GM12892 (cell line): ENCODE data around the gene GAS7.

ENCODE experiments used
- DNase-seq: peaks from one replicate; pipeline ENCODE4 v3.0.0; 2011; ENCODE audit not compliant: insufficient read length
- FAIRE-seq: peaks from 2 replicates; lab custom pipeline; 2011; peaks lifted over from hg19 to GRCh38; lab: Jason Lieb, UNC
- POLR2A ChIP-seq: IDR thresholded peaks from 2 replicates; pipeline ENCODE4 v1.6.1; 2011; ENCODE audit warnings: low read depth, low read length, control low read depth
- POLR2AphosphoS5 ChIP-seq: IDR thresholded peaks from 2 replicates; pipeline ENCODE4 v1.6.1; 2011; ENCODE audit warnings: low read depth, low read length, control low read depth
- TAF1 ChIP-seq: IDR thresholded peaks from 2 replicates; pipeline ENCODE4 v1.6.1; 2011; ENCODE audit warnings: low read depth, mild to moderate bottlenecking, control low read depth, low read length, borderline replicate concordance

GAS7 gene

DNA sequence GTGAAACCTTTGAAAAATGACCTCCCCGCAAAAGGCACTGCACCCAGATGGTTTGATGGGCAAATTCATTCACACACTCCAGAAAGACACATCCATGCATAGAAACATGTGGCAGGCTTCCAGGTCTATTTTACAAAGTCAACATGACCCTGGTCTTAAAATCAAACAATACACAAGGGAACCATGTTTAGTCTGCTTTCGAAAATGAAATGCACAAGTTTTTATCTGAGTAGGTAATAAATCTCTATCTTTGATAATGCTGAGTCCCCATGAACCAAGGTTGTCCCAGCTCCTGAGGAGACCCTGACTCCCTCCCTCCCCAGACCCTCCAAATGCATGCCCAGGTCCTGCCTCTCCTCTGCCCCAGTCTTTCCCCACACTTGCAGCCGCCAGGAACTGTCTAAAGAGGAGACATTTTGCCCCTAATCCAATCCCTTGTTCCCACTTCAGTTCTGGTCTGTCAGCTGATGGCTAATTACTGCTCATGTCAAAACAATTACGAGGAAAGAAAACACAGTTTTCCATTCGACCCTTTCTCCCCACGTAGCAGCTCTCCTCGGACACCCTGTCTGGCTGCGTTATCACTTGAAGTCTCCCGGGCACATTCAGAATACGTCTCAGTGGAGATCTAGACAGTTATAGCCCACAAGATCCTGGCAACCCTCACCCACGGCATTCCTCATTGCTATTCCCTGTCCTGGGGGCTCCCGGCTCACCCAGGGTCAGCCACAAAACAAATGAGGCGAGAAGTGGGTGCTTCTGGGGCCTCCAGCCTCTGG, 224.5 kb downstream of the GAS7 start:
- FAIRE-seq: no peak
- TF ChIP-seq POLR2AphosphoS5 (no peak), TAF1 (no peak), POLR2A (no peak)
- DNase-seq: no peak

DNA sequence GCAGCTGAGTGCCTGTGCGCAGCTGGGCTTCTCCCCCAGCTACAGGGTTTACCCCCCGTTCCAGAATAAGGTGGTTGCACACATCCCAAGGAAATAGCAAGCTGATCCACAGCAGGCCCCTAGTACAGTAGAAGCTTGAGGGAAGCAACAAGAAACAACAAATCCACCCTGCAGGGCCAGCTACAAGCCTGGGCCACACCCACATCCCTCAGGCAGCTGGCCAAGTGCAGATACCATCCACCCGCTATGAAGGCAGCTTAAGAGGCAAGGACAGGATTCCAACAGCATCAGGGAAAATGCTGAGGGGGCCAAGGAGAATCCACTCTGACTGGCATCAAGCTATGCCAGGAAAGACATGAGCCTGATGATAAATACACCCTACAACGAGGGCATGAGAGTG, 226.4 kb downstream of the GAS7 start:
- TF ChIP-seq POLR2A (no peak), POLR2AphosphoS5 (no peak), TAF1 (no peak)
- DNase-seq (no peak), FAIRE-seq (no peak)

DNA sequence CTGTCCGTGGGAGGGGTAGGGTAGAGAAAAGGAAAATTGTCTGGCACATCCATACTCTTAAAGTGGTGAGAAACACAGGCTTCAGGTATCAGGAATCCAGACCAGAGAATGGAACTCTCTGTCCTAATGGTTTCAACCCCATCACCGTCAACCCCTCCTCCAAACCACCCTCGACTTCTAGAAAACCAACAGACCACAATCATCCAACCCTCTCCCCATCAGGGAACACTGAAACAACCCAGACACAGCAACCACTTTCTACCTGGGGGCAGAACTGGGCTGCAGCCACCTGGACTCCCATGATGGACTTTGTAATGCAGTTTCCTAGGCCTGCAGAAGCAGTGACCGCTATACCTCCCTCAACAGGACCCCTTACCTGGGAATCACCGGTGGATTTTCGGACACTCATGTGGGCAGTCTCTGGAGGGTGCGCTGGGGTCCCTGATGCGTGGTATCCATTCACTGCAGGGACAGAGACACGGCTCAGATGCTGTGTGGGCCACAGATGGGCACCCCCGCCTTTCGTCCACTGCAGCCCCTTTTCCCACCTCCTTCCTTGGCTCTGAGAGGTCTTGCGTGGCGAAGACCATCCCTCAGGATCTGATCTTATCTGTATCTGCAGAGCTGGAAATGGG, 229.0 kb downstream of the GAS7 start:
- FAIRE-seq (peak; percentile 36), DNase-seq (no peak)
- TF ChIP-seq TAF1: no peak

DNA sequence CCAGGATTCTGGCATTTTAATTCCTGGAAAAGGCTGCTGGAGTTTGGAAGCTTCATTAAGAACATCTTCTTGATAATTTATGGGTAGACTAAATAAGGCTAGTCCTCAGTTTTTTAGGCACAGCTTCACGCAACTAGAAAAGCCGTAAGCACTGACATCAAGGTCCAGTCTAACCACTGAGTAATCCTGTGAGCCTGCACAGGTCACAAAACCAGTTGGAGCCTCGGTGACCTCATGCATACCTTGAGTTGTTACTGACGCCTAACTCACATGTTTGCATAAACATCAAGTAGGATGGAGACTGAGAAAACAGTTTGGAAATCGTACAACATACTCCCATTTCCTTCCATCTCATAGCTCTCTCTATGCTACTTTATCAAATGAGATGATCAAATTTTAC, 229.5 kb downstream of the GAS7 start:
- DNase-seq: no peak
- TF ChIP-seq POLR2AphosphoS5 (no peak), TAF1 (no peak), POLR2A (no peak)
- peak; percentile 9 for FAIRE-seq

DNA sequence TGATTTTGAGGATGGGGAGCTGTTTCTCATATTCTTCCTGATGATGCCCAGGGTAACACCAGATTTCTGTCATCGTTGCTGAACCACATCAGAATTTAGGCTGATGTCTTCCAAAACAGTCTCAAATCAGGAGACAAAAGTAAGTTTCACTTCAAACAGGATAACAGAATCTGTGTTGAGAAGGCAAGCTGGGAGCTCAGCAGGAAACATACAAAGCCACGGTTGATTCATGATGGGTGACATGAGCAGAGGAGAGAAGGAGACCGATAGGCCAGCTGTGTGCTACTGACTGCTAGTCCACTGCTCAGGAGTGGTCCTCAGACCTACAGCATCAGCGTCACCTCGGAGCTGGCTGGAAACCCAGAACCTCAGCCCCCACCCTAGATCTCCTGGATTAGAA, 230.4 kb downstream of the GAS7 start:
- no peak for DNase-seq
- TF ChIP-seq POLR2A (no peak), TAF1 (no peak), POLR2AphosphoS5 (no peak)
- no peak for FAIRE-seq

- DNase-seq (peak; percentile 65), FAIRE-seq (peak; percentile 54)
- no peak for TF ChIP-seq POLR2A
- no peak for TF ChIP-seq POLR2AphosphoS5
- no peak for TF ChIP-seq TAF1
Measured at GRCh38 chr17:9959377-9959981, 238.9 kb downstream of the GAS7 start.

- TF ChIP-seq TAF1: no peak
- TF ChIP-seq POLR2A: no peak
- TF ChIP-seq POLR2AphosphoS5: no peak
- DNase-seq (no peak), FAIRE-seq (no peak)
Measured at GRCh38 chr17:9958586-9959281, 239.7 kb downstream of the GAS7 start.

DNA sequence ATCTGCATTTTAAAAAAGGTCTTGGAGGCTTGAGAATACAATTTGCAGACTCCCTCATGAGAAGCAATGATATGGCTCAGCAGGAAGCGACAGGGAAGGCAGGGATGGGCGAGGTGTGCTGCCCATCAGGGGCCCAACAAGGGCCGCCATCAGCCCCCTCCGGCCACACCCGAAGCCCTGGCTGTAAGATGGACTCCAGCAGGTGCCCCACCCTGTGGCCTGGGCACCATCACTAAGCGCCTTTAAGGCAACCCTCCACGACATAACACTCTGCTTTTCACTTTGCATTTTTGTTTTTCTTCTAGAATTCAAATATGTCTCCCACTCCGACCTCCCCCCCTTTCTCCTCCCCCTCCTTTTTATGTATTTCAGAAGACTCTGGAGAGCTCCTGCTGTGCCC, 241.2 kb downstream of the GAS7 start:
- DNase-seq: no peak
- TF ChIP-seq POLR2A (no peak), POLR2AphosphoS5 (no peak), TAF1 (no peak)
- no peak for FAIRE-seq

DNA sequence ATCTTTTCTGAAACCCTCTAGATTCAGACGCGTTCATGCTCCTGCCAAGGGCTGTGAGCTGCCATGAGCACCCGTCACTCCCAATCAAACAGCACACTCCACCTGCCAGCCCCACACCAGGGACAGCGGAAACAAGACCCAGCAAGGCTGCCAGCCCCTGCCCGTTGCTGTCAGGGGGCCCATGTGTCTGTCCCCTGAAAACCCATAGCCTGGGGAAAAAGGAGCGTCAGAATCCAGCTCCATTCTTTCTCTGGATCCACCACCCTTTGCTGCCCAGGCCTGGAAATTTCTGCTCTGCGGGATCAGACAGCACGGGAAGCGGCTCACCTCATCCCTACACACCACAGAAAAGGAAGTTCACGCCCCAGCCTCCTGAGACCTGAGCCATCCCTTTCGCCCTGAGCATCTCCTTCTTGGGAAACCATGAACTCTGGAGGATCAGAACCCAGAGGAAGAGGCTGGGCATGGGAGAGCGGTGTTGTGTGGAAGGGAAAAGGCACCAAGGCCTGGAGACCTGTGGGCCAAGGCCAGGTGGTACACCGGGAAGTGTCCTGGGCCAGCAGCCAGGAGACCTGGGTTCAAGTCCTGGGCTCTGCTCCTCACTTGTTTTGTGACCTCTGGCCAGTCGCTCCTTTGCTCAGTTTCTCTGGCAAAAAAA, 241.8 kb downstream of the GAS7 start:
- FAIRE-seq: no peak
- no peak for DNase-seq
- no peak for TF ChIP-seq TAF1
- TF ChIP-seq POLR2AphosphoS5: no peak
- no peak for TF ChIP-seq POLR2A

DNA sequence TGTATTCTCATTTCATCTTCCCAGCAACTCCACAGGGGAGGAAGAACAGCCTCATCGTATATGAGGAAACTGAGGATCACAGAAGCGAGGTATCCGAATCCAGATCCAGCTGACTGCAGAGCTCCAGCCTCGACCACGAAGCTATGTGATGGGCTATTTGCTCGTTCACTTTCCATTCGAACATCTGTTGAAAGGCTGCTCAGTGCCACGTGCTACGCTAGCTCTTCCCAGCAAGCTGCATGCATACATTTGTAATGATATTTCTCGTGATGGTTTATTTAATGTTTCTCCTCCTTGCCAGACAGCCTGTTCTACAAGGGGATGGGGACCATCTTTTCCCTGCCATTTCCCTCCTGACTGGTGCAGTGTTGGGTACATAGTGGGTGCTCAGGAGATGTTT, 244.9 kb downstream of the GAS7 start:
- no peak for TF ChIP-seq POLR2AphosphoS5
- TF ChIP-seq POLR2A: no peak
- no peak for TF ChIP-seq TAF1
- no peak for DNase-seq
- FAIRE-seq: no peak

GRCh38 chr17:9951803-9952202, 246.6 kb downstream of the GAS7 start:
- DNase-seq: no peak

DNA sequence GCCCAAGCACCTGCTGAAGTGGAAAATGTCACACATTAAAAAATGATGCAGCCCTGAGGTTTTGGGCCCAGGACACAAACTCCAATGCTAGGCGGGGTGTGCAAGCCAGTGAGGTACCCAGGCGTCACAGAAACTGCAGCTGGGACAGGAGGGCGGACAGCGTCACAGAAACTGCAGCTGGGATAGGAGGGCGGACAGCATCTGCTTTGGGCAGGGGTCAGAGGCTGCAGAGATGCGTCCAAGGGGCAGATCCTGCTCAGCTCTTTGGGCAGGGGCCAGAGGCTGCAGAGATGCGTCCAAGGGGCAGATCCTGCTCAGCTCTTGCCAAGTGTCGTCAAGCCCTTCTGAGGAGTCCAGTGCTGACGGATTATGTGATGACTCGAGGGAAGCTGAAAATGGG, 249.5 kb downstream of the GAS7 start:
- FAIRE-seq: no peak
- DNase-seq: no peak
- no peak for TF ChIP-seq POLR2AphosphoS5
- TF ChIP-seq TAF1: no peak
- TF ChIP-seq POLR2A: no peak

More at GRCh38 chr17:9951803-9952202, 246.6 kb downstream of the GAS7 start:
- TF ChIP-seq POLR2AphosphoS5 (no peak), TAF1 (no peak), POLR2A (no peak)
- FAIRE-seq: no peak
